ENCODE results near the gene REG4. TPM values are rescaled to one million over a fixed set of nuclear protein-coding genes. Genes with fewer than 3 reads are reported as not detected.
A peak's percentile ranks its signal among the peaks of the same experiment; 100 is the strongest.

REG4 gene
- polyA plus RNA-seq, 2 of the 4 experiments (the other 2 are of a cell fraction): not detected

DNA sequence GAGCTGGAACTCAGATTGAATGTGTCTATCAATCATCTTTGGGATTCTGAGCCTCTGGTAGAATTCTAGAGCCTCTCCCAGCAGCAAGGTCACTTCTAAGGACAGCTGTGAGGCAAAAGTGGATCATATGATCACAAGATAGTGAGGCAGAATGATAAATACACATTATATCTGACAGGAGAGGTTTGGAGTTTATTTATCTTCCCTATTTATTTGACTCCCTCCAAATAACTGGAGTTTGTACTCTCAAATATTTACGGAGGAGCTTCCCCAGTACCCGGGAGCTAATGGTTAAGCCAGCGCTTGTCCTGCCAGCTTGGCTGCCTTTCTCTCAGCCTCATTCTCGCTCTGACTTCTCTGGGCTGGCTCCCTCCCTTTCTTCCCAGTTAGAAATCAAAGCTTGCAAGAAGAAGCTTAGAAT, 44.9 kb downstream of the REG4 start:
- POLR2A ChIA-PET: no interaction called here
- H3K4me1 ChIP-seq: peaks cover 8% of the 10 kb centered on the region; the same call in 1 of the 3 replicates

DNA sequence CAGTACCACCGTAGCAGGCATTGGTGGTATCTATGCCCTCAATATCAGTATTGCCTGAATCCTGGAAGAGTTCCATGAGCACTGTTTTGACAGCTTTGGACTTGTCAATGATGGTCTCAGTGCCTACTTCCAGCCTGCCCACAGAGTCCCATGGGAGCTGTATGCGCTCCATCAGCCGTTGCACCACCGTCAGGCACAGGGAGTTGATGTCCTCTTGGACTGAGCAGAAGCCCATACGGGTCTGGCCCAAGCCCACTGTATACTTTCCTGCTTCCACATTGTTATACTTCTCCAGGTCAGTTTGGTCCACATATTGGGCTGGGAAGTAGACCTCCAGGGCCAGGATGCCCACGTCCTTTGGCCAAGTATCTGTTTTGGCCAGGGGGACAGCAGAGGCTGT, 47.0 kb downstream of the REG4 start:
- no peak for FAIRE-seq
- CTCF ChIA-PET: interaction anchor here (1.0 kb wide), 1 partner anchor 45 kb away, joined by 3 read pairs; no protein-coding TSS in a partner anchor
- WGBS (ENCODE audit: missing lambda C conversion rate): 61% methylated on average over 6 of the region's 6 CpGs

More for the DNA sequence above, 44.9 kb downstream of the REG4 start:
- no peaks in the 10 kb centered on the region for H3K9me3 ChIP-seq
- no peak for FAIRE-seq
- no peak for TF ChIP-seq HOXB5 (CRISPR knock-in tag; IDR thresholded peaks at IDR 0.05)
- TF ChIP-seq, protein P1, sequence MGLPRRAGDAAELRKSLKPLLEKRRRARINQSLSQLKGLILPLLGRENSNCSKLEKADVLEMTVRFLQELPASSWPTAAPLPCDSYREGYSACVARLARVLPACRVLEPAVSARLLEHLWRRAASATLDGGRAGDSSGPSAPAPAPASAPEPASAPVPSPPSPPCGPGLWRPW (IDR thresholded peaks at IDR 0.05): no peak
- no peak for TF ChIP-seq CBX2 (IDR thresholded peaks at IDR 0.05; ENCODE audit: borderline replicate concordance, low read depth)
- TF ChIP-seq HDAC2 (IDR thresholded peaks at IDR 0.05): no peak
- no peak for TF ChIP-seq ZNF302 (CRISPR knock-in tag; IDR thresholded peaks at IDR 0.05)
- no peak for TF ChIP-seq RAD21 (conservative IDR thresholded peaks at IDR 0.05 in 1 of 2, IDR thresholded peaks at IDR 0.05 in 1 of 2)
- TF ChIP-seq ESRRA (IDR thresholded peaks at IDR 0.05; ENCODE audit: borderline replicate concordance, low read length): no peak
- TF ChIP-seq CBX8 (IDR thresholded peaks at IDR 0.05): no peak
- TF ChIP-seq, protein P2, sequence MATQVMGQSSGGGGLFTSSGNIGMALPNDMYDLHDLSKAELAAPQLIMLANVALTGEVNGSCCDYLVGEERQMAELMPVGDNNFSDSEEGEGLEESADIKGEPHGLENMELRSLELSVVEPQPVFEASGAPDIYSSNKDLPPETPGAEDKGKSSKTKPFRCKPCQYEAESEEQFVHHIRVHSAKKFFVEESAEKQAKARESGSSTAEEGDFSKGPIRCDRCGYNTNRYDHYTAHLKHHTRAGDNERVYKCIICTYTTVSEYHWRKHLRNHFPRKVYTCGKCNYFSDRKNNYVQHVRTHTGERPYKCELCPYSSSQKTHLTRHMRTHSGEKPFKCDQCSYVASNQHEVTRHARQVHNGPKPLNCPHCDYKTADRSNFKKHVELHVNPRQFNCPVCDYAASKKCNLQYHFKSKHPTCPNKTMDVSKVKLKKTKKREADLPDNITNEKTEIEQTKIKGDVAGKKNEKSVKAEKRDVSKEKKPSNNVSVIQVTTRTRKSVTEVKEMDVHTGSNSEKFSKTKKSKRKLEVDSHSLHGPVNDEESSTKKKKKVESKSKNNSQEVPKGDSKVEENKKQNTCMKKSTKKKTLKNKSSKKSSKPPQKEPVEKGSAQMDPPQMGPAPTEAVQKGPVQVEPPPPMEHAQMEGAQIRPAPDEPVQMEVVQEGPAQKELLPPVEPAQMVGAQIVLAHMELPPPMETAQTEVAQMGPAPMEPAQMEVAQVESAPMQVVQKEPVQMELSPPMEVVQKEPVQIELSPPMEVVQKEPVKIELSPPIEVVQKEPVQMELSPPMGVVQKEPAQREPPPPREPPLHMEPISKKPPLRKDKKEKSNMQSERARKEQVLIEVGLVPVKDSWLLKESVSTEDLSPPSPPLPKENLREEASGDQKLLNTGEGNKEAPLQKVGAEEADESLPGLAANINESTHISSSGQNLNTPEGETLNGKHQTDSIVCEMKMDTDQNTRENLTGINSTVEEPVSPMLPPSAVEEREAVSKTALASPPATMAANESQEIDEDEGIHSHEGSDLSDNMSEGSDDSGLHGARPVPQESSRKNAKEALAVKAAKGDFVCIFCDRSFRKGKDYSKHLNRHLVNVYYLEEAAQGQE (IDR thresholded peaks at IDR 0.05): no peak
- TF ChIP-seq, protein P3, sequence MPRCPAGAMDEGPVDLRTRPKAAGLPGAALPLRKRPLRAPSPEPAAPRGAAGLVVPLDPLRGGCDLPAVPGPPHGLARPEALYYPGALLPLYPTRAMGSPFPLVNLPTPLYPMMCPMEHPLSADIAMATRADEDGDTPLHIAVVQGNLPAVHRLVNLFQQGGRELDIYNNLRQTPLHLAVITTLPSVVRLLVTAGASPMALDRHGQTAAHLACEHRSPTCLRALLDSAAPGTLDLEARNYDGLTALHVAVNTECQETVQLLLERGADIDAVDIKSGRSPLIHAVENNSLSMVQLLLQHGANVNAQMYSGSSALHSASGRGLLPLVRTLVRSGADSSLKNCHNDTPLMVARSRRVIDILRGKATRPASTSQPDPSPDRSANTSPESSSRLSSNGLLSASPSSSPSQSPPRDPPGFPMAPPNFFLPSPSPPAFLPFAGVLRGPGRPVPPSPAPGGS (IDR thresholded peaks at IDR 0.05): no peak
- no peak for TF ChIP-seq EHMT2 (IDR thresholded peaks at IDR 0.05; ENCODE audit: low read depth)
- no peak for TF ChIP-seq NFE2L2 (conservative IDR thresholded peaks at IDR 0.05; ENCODE audit: low read length)
- TF ChIP-seq NR3C1 (IDR thresholded peaks at IDR 0.05): no peak
- ATAC-seq: peak; percentile 39 to 69; a peak in 3 of 6 replicates
- peak in 1 of 2 experiments; percentile 13 for DNase-seq (ENCODE audit: low read depth in 1 of 2, low spot score in 1 of 2)
- 5% methylated on average over 4 of the region's 4 CpGs for WGBS (ENCODE audit: missing lambda C conversion rate)
- CTCF ChIA-PET: interaction anchor here (1.5 kb wide), 1 partner anchor 23 kb away, joined by 5 read pairs; no protein-coding TSS in a partner anchor
- no peak overlapping the region for H3K27ac ChIP-seq
- no peak overlapping the region for H3K4me3 ChIP-seq
- H3K4me2 ChIP-seq: peak overlapping the region; percentile 6; the same call in 1 of the 3 replicates

DNA sequence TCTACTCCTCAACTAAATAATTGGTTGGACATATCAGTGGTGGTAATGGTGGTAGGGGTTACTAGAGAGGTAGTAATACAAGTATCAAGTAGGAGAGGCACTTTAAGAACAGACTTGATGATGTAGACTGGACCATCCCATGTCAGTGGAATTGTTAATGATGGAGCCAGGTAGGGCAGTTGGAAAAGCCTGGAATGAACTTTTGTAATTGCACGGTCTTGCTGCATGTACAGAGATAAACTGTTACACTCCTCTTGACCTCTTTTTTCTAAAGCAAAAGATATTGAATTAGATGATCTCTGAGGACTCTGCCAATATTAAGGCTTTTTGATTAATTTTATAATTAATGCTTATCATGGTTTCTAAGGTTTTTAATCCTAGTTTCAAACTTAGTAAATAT, 48.3 kb downstream of the REG4 start:
- POLR2A ChIA-PET: no interaction called here
- H3K4me2 ChIP-seq: no peak overlapping the region
- FAIRE-seq: no peak

More for the DNA sequence above, 47.0 kb downstream of the REG4 start:
- no peak for TF ChIP-seq JUNB (IDR thresholded peaks at IDR 0.05)
- TF ChIP-seq PHF8 (IDR thresholded peaks at IDR 0.05; ENCODE audit: borderline replicate concordance, low read depth): no peak
- no peak for TF ChIP-seq TFCP2L1 (CRISPR knock-in tag; IDR thresholded peaks at IDR 0.05)
- TF ChIP-seq HOXA7 (CRISPR knock-in tag; IDR thresholded peaks at IDR 0.05): no peak
- no peak for TF ChIP-seq TP53 (CRISPR knock-in tag; IDR thresholded peaks at IDR 0.05)
- H3K27ac ChIP-seq: no peak overlapping the region
- H3K9me3 ChIP-seq: no peaks in the 10 kb centered on the region
- no peak overlapping the region for H3K4me3 ChIP-seq
- ATAC-seq (no peak), DNase-seq (ENCODE audit: low read depth in 1 of 2, low spot score in 1 of 2) (no peak)
- POLR2A ChIA-PET: no interaction called here
- peaks cover 8% of the 10 kb centered on the region; the same call in 1 of the 3 replicates for H3K4me1 ChIP-seq
- no peak overlapping the region for H3K4me2 ChIP-seq

More for the DNA sequence above, 48.3 kb downstream of the REG4 start:
- CTCF ChIA-PET: no interaction called here
- no peaks in the 10 kb centered on the region for H3K9me3 ChIP-seq
- TF ChIP-seq MYC (IDR thresholded peaks at IDR 0.05; ENCODE audit: borderline replicate concordance, low read length): no peak
- TF ChIP-seq, protein P4, sequence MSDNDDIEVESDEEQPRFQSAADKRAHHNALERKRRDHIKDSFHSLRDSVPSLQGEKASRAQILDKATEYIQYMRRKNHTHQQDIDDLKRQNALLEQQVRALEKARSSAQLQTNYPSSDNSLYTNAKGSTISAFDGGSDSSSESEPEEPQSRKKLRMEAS (IDR thresholded peaks at IDR 0.05): no peak
- no peak for TF ChIP-seq RCOR1 (IDR thresholded peaks at IDR 0.05; ENCODE audit: low read depth, low read length)
- TF ChIP-seq GATA3 (IDR thresholded peaks at IDR 0.05; ENCODE audit: borderline replicate concordance): no peak
- TF ChIP-seq, protein P5, sequence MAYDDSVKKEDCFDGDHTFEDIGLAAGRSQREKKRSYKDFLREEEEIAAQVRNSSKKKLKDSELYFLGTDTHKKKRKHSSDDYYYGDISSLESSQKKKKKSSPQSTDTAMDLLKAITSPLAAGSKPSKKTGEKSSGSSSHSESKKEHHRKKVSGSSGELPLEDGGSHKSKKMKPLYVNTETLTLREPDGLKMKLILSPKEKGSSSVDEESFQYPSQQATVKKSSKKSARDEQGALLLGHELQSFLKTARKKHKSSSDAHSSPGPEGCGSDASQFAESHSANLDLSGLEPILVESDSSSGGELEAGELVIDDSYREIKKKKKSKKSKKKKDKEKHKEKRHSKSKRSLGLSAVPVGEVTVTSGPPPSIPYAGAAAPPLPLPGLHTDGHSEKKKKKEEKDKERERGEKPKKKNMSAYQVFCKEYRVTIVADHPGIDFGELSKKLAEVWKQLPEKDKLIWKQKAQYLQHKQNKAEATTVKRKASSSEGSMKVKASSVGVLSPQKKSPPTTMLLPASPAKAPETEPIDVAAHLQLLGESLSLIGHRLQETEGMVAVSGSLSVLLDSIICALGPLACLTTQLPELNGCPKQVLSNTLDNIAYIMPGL (CRISPR knock-in tag; IDR thresholded peaks at IDR 0.05; ENCODE audit: borderline replicate concordance): no peak
- TF ChIP-seq ZSCAN20 (CRISPR knock-in tag; IDR thresholded peaks at IDR 0.05): no peak
- TF ChIP-seq CBX2 (IDR thresholded peaks at IDR 0.05; ENCODE audit: borderline replicate concordance, low read depth): no peak
- no peak for DNase-seq (ENCODE audit: low read depth in 1 of 2, low spot score in 1 of 2)
- H3K4me1 ChIP-seq: peaks cover 8% of the 10 kb centered on the region; the same call in 1 of the 3 replicates
- H3K27ac ChIP-seq: no peak overlapping the region
- no peak overlapping the region for H3K4me3 ChIP-seq
- ATAC-seq: no peak
- WGBS (ENCODE audit: missing lambda C conversion rate): 72% methylated on average over 1 of the region's 1 CpG
